Nucleus accumbens (tissue), 56 donors: ENCODE measurements around the gene TBX20.

Source experiments
- DNase-seq, 56 donors: peaks; one replicate each; lab custom pipeline; 2025; lab: John Stamatoyannopoulos, UW

Gene TBX20

DNA sequence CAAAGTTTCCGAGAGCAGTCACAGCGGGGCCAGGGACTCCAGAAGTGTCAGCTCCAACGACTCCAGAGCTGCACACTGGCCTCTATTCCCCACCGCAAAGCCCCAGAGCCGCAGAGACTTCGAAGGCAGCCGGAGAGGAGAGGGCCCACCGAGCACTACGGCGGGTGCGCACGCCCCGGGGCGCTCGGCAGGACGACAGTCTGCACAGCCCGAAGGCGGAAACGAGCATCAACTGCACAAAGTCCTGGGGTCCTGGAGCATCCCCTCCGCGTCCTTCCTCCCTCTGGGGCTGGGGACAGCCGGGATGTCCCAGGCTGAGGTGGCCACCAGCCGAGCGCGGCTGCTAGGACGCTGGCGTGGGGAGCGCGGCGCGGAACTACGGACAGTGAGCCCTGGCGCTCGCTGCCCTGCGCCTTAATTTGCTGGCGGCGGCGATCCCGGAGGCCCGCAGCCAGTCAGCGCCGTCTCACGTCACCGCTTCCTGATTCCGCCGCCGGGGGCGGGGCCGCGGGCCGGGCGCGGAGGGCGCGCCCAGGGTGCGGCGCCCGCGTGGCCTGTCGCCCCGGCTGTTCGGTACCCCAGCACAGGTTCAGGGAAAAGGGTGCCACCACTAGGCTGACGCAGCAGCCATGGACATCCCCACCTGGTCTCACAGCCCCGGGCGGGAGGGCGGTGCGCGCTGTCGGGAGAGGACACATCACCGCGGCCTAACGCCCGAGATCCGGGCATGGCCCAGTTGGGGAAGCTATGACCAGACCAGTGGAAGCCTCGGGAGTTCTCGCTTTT lies at the start of gene TBX20:
Gene TBX20, minus strand, starts transcription at position 391 of the 786 bp plus-strand sequence. CDS start 480 bp downstream, outside the sequence.
- no peak for DNase-seq

- no peak for DNase-seq
Observed at GRCh38 chr7:35289376-35289775, 35.5 kb upstream of the TBX20 start.

GRCh38 chr7:35286986-35287385 lies 33.1 kb upstream of the TBX20 start:
- no peak for DNase-seq

GRCh38 chr7:35286422-35286821 lies 32.5 kb upstream of the TBX20 start:
- no peak for DNase-seq

DNA sequence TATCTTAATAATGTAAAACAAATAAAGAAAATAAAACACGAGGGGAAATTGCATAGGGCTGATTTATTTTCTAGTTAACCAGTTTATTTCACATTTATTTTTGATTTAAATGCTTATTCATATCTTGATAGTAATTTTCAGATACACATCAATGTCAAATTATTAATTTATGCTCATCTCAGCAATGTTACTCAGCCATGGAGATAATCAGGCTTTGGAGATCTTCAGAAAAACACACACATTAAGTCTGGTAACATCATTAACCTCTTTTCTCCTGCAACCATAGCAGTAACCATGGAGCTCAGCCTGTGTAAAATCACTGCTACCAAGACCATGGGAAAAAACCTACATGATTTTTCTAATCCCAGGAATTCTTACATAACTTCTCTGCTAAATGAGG lies 31.9 kb upstream of the TBX20 start:
- DNase-seq, result no peak

DNA sequence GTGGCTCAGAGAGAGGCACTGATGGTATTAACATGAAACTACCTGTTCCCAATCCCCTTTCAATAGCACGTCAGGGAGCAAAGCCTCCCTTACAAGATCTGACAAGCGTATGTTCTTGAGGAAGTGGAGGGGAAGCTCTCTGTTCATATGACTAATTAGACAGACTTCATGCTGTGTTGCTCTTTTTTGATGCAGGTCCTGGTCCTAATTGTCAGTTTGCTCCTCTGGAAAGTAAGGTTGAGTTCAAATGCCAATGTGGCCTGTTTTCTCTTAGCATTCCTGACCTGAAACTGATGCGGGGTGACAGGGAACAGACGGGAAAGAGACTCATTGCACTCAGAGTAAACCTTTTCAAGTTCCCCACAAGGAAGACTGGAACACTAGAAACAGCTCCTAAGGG lies 27.0 kb upstream of the TBX20 start:
- DNase-seq, result no peak

DNA sequence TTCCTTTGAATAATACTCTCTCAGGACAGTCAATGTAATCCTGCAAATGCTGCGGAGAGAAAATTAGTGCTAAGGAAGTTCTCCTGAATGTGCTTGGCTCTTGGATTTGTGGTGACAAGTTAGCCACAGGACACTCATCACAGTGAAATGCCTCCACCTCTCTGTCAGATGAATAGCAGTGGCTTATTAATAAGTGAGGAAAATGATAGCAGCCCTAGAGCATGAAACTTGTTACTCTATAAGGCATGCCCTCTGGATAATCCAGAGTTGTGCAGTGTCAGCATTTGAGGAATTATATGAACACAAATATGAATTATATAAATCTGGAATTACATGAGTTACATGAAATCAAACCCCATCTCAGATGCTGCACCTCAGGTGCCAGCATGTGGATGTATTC lies 23.5 kb upstream of the TBX20 start:
- no peak for DNase-seq

DNA sequence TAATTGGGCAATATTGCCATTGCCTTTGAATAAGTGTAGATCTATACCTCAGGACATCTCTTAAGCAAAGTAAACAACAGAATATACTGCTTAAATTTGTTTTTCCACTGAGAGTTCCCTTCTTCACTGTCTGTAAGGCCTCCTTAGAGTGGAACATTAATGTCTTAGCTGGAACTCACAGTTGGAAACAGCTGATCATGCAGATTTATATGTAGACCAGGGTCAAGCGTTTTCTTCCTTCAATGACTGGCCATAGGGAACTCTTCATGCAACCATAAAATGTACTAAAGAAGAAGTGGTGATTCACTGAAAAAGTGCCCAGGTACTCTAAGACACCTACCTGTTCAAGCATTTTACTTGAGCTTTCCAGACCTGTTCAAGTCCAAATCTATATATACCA lies 18.3 kb upstream of the TBX20 start:
- DNase-seq, result no peak

DNA sequence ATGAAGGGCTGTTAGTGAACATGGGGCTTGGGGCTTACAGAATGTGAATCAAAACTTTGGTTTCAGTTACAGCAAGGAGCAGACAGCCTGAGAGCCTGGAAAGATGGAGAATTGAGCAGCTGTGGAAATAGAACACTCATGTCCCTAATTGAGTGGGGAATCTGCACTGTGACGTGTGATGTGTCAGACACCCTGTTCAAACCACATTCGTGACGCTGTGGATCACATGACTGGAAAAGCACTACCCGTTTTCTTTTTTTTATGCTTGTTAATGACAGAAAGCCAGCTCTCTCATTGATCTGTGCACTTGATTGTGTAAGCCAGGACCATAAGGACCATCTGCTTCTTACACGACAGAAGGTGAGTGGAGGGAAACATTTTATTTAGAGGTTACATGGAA lies 15.1 kb upstream of the TBX20 start:
- DNase-seq, result no peak

- DNase-seq, result no peak
Observed at GRCh38 chr7:35267411-35267810, 13.5 kb upstream of the TBX20 start.

DNA sequence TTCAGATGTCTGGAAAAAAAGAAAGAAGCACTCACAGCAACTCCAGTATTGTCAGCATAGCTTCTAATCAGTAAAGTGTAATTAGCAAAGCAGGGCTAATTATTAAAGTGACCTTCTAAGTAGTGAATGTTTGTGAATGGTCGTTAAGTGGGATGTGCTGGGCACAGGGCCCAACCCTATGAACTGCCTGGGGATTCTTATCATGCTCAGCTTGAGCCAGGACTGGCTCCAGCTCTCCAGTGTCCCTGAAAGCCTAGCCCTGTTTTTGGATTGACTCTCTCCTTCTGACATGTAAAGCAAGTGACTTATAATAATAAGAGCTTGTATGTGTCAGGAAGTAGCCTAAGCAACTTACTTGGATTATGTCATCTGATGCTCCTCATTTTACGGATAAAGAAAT lies 9.5 kb upstream of the TBX20 start:
- no peak for DNase-seq

DNA sequence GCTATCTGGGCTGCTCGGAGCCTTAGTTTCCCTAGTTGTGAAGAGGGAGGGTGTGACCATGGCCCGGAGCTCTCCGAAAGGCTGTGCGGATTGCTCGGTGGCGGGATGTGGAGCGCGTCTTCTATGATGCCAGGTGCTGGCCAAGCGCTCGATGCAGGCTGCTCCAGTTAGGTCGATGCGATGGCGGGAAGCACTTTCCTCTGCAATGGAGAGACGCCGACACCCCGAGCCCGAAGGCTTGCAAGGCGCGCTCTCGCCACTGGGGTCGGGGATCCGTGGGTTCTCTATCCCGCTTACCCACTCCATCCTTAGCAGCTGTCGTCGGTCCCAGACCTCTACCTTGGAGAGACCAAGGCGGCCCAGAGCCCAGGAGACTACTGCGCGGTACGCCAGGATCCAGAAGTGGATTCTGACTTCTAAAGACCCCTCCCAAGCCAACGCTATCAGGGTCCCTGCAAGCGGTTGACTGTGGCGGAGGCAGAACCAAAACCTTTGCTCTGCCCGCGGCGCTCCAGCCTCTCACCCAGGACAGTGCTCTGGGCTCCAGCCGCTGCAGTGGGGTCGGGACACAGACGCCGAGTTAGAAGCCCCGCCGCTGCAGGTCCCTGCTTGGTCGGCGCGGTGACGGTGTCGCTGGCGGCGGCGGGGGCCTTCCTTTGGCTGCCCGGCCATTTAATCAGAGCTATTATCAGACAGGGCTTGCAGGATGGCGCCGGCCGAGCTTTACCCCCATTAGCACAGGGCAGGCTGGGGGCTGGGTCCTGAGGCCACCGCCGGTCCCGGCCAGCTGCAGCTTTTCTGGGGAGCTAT lies 7.8 kb upstream of the TBX20 start:
- no peak for DNase-seq

DNA sequence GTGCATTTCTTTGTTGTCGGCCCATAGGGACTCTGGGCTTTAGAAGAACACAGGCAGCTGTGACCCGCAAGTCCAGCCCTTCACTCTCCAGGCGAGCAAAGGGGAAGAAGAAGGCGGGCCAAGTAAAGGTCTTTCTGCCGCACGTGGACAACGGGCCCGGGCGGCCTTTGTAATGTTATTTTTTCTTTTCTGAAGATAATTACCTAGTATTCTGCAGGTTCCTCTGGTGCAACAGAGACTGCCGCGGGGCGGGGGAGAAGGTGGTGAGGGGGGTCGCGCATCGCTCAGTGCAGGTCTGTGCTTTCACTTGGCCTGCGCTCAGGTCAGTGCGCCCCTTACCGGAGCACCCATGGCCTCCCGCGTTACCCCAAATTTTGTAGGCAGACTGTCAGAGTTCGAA lies 7.1 kb upstream of the TBX20 start:
- no peak for DNase-seq

- DNase-seq, result no peak
Observed at GRCh38 chr7:35260246-35260645, 6.3 kb upstream of the TBX20 start.

DNA sequence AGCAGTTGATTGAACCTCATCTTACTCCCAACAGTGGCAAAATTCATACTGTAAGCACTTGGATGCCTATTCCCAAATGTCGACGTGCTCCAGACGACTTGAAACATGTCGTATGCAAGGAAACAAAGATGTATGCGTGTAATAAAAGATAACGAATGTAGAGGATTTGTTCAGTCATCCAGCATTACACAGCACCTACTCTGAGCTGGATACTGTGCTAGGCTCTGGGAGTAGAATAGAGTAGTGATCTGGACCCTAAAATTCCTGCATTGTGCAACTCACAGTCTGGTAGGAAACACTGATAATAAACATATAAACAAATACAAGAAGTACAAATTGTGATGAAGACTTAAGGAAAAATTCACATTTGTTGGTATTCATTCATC lies 5.6 kb upstream of the TBX20 start:
- DNase-seq, result no peak

- no peak for DNase-seq
Observed at GRCh38 chr7:35258868-35259522, 5.1 kb upstream of the TBX20 start.

DNA sequence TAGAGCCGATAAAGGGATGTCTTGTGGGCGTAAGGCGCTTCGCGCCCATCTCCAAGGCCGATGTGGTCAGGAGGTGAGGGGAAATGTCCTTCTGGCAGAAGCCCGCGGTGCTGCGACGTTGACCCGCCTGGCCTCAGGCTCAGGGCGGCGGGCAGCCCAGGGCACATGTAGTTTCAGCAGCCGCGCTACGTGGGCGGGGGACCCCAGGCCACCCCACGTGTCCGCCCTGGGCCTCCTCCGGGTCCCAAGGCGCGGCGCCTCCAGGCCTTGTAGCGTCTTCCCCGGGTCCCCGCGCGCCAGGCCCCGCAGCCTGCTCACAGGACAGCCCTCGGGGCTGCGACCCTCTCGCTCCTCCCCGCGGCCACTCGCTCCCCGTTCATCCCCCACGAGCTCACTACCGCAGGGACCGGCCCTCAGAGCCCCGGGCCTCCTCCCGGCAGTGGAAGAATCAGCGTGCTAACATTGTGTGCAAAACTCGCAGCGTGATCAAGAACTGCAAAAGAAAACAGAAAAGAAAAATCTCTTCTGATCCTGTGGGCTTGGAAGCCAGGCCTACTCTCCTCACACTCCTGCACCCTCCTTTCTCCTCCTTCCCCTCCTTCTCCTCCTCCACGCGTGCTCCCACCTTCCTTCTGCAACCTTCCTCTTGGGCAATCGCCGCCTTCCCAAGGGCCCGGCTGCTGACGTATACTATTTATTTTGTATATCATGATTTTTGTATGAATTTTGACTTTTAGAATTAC lies 4.4 kb upstream of the TBX20 start:
- no peak for DNase-seq

DNA sequence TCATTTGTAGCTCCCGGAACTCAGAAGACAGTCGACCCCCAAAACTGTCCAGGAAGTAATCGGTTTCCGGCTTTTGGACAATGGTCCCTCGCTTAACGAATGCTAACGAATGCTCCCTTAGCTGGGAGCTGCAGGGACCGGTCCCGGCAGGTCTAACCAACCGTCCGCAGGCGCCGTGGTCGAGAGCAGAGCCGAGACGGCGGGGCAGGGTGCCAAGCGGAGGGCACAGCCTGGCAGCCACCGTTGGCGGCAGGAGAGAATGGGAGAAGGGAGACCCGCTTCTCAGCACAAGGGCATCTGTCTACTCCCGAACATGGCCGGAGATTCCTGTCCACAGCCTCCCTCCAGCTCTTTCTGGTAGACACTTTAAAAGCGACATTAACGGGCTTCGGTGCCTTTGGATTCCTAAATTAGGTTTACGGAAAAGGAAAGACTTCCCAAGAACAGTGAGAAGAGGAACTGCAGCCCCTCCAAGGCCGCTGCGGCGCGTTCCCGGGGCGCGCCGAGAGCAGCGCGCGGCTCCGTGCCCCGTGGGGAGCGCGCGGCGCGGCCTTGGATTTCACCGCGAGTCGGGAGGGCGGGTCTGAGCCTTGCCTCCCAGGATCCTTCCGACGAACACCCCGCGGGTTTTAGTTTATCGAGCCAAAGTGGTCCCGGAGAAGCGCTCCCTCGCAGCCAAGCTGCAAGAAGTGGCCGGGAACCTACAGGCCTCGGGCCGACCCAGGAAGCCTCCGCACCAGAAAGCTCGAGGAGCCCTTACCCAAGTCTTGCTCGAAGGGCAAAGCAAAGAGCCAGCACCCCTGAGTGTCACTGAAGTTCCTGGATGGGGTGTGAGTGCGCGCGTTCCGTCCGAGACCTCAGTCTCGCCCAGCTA lies 3.6 kb upstream of the TBX20 start:
- DNase-seq, result no peak

DNA sequence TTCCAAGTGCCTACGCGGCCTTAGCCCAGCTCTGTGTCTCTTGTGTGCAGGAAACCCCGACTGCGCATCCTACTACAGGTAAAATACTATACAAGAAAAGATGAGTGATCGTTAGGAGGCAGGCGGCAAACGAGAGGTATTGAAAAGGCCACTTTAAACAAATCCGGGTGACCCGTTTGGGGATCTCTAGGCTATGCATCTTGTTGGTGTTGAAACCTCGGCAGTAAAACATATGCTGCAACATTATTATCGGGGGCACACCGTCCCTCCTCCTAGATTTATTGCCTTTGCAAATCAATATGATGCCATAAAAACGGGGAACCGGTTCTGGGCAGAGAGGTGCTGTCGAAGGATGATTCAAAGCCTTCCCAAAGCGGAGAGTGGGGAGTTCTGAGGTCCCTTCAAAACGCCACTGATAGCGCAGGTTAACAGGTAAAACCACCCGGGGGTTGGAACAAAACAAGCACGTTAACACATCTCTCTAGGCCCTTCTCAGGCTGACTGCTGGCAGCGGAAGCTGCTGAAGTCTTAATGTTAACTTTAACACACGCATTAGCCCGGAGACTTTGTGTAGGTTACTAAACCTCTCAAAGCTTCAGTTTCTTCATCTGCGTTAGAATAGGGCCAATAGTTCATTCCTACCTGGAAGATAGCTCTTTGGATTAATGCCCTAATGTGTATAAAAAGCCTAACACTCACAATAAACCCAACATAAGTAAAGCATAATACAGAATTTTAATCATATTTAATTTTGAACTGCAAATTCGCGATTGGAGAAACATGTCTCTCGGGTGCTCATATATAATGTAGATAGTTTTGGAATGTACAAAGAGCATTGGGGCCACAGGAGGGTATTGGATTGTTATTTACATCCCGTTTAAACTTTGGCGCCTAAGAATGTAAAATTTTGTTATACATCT lies 2.6 kb upstream of the TBX20 start:
- no peak for DNase-seq
